GM21447 (cell line): Measurements from ENCODE around the gene SYNGR1.

Experiments
- ATAC-seq: cut with Tn5 transposase; IDR thresholded peaks from one replicate; pipeline ENCODE4 v1.9.1; 2021; ENCODE audit not compliant: unreplicated experiment

The SYNGR1 gene

GRCh38 chr22:39368461-39368911, 18.7 kb downstream of the SYNGR1 start:
- ATAC-seq: no peak

GRCh38 chr22:39369186-39369585, 19.4 kb downstream of the SYNGR1 start:
- ATAC-seq: no peak

GRCh38 chr22:39369586-39369985, 19.8 kb downstream of the SYNGR1 start:
- no peak for ATAC-seq

GRCh38 chr22:39371732-39372131, 21.9 kb downstream of the SYNGR1 start:
- ATAC-seq: no peak

GRCh38 chr22:39374191-39374590, 24.4 kb downstream of the SYNGR1 start:
- ATAC-seq: no peak

GRCh38 chr22:39374801-39375200, 25.0 kb downstream of the SYNGR1 start:
- no peak for ATAC-seq

GRCh38 chr22:39375646-39376045, 25.9 kb downstream of the SYNGR1 start:
- no peak for ATAC-seq

- no peak for ATAC-seq
Measured at GRCh38 chr22:39379756-39380730, 30.3 kb downstream of the SYNGR1 start.

GRCh38 chr22:39381009-39381755, 31.4 kb downstream of the SYNGR1 start:
- no peak for ATAC-seq

- no peak for ATAC-seq
Measured at GRCh38 chr22:39381930-39382329, 32.1 kb downstream of the SYNGR1 start.

- peak; percentile 65 for ATAC-seq
Measured at GRCh38 chr22:39382410-39382809, 32.6 kb downstream of the SYNGR1 start.

- ATAC-seq: no peak
Measured at GRCh38 chr22:39383841-39384625, 34.2 kb downstream of the SYNGR1 start.

- no peak for ATAC-seq
Measured at GRCh38 chr22:39384750-39385480, 35.1 kb downstream of the SYNGR1 start.

GRCh38 chr22:39388261-39389011, 38.6 kb downstream of the SYNGR1 start:
- ATAC-seq: no peak

GRCh38 chr22:39389420-39389819, 39.6 kb downstream of the SYNGR1 start:
- no peak for ATAC-seq

- no peak for ATAC-seq
Measured at GRCh38 chr22:39392341-39392948, 42.7 kb downstream of the SYNGR1 start.

GRCh38 chr22:39395936-39396796, 46.4 kb downstream of the SYNGR1 start:
- ATAC-seq: no peak

- no peak for ATAC-seq
Measured at GRCh38 chr22:39396797-39397195, 47.0 kb downstream of the SYNGR1 start.
